Activated effector memory CD4-positive, alpha-beta T cell treated with Interleukin-2 at 50 U/mL for 16 hours (primary cell): ENCODE results near the gene SLFN12L.

Source experiments
- DNase-seq: peaks from one replicate; pipeline ENCODE4 v3.0.0-alpha.2; 2020

Gene SLFN12L

GRCh38 chr17:35428229-35428628 lies 109.2 kb downstream of the SLFN12L start:
- no peak for DNase-seq

- no peak for DNase-seq
Observed at GRCh38 chr17:35423761-35424160, 113.7 kb downstream of the SLFN12L start.
